ENCODE data around the gene NEUROG2.
"Not testable (repeated sequence)": the region's sequence is repeated elsewhere in the genome, so short reads cannot be mapped to it uniquely, and the experiment has no call there.

The NEUROG2 gene

DNA sequence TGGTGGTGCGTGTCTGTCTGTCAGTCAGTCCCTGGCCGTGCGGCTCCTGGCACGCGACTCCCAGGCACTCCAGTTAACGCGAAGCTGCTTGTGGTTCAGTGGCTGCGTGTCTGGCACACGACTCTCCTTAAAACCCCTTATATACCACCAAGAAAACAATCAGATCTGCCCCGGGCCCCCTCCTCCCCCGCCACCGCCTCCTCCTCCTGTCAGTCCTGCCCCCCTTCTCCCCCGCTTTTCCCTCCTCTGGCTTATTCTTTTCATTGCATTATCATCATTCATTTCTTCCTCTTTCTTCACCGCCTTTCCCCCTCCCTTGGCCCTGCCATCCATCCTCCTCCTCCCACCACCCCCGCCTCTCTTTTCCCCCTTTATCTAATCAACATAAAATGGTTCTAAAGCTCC, at the start of gene NEUROG2:
TSS of gene NEUROG2 (minus strand) at position 115 of the 405 bp plus-strand sequence. CDS start 705 bp downstream, outside the sequence.
- no peak for DNase-seq (ENCODE audit: low spot score)

GRCh38 chr4:112564706-112565270, 48.8 kb upstream of the NEUROG2 start:
- DNase-seq (ENCODE audit: low spot score): no peak

DNA sequence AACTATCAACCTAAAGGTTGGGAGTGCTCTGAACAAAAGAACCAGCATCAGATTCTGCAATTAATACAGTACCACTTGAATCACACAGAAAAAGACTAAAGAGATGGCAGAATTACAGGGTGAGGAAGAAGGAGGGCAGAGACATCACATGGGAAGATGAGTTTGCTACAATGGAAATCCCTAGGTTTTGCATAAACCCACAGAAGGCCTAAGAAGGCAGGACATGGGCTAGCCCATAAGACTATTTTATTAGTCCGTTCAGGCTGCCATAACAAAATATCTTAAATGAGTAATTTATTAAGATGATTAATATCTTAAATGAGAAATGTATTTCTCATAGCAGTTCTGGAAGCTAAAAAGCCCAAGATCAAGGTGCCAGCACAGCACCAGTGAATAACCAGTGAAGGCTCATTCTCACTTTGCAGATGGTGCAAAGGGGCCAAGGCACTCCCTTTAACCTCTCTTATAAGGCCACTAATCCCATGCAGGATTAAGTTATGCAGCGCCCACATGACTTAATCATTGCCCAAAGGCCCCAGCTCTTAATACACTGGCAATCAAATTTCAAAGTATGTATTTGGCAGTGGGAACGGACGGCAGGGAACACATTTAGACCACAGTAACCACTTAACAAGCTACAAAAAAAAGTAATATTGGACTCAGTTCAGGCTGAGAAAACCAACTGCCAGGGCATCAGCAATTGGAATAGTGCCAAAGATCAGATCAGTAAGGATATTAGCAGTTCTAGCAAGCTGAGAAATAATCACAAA, 47.6 kb upstream of the NEUROG2 start:
- DNase-seq (ENCODE audit: low spot score): no peak

- DNase-seq (ENCODE audit: low spot score): no peak
Measured at GRCh38 chr4:112562254-112562879, 46.4 kb upstream of the NEUROG2 start.

GRCh38 chr4:112560084-112560483, 44.1 kb upstream of the NEUROG2 start:
- no peak for DNase-seq (ENCODE audit: low spot score)

- DNase-seq (ENCODE audit: low spot score): no peak
Measured at GRCh38 chr4:112559053-112559452, 43.1 kb upstream of the NEUROG2 start.

- no peak for DNase-seq (ENCODE audit: low spot score)
Measured at GRCh38 chr4:112557676-112558411, 41.9 kb upstream of the NEUROG2 start.

GRCh38 chr4:112554271-112554670, 38.3 kb upstream of the NEUROG2 start:
- DNase-seq (ENCODE audit: low spot score): not testable (repeated sequence)

- no peak for DNase-seq (ENCODE audit: low spot score)
Measured at GRCh38 chr4:112552668-112553067, 36.7 kb upstream of the NEUROG2 start.

DNA sequence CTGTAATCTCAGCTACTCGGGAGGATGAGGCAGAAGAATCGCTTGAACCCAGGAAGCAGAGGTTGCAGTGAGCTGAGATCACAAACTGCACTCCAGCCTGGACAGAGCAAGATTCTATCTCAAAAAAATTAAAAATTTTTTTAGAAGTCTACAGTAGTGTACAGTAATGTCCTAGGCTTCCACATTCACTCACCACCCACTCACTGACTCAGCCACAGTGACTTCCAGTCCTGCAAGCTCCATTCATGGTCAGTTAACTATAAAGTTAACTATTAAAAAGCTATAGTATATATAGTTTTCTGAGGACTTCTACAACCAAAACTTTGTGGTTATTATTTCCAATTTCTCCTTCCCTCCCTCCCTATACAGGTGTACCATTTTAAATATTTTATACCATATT, 34.7 kb upstream of the NEUROG2 start:
- DNase-seq (ENCODE audit: low spot score): no peak

DNA sequence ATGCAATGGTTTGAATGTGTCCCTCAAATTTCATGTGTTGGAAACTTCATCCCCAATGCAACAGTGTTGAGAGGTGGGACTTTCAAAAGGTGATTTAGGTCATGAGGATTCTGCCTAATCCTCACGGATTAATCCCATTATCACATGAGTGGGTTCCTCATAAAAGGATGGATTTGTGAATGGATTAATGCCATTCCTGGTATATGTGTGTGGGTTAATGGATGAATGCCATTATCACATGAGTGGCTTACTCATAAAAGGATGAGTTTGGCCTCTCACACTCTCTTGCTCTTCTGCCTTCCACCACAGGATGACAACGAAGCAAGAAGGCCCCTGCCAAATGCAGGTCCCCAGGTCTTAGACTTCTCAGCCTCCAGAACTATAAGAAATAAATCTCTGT, 30.5 kb upstream of the NEUROG2 start:
- no peak for DNase-seq (ENCODE audit: low spot score)

DNA sequence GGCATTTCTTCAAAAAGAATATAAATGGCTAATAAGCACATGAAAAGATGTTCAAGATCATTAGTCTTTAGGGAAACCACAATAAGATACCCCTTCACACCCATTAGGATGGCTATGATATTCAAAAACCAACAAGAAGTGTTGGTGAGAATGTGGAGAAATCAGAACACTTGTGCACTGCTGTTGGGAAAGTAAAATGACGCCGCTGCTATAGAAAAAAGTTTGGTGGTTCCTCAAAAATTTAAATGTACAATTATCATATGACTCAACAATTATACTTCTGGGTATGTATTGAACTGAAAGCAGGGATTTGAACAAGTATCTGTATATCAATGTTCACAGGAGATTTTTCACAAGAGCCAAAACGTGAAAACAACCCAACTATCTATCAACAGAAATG, 29.4 kb upstream of the NEUROG2 start:
- DNase-seq (ENCODE audit: low spot score): no peak

- DNase-seq (ENCODE audit: low spot score): no peak
Measured at GRCh38 chr4:112540695-112541094, 24.7 kb upstream of the NEUROG2 start.

GRCh38 chr4:112536123-112536522, 20.1 kb upstream of the NEUROG2 start:
- no peak for DNase-seq (ENCODE audit: low spot score)

- DNase-seq (ENCODE audit: low spot score): no peak
Measured at GRCh38 chr4:112532267-112532666, 16.3 kb upstream of the NEUROG2 start.

DNA sequence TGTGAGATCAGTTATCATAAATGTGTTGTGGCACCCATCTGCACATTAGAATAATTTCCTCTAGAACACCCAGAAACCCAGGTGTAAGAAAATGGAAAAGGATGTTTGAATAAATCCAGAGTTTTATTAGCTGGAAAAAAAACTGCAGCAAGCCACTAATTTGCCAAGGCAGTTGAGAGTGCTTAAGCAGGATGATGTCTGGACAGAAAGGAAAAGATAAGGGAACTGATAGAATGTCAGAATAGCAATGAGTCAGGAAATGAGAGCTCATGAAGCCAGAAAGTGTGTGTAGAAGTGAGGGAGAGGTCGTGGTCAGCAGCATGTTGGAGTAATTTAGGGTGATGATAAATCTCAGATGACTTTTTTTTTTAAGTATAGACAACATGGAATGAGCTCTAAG, 15.2 kb upstream of the NEUROG2 start:
- DNase-seq (ENCODE audit: low spot score): no peak

GRCh38 chr4:112526061-112526460, 10.1 kb upstream of the NEUROG2 start:
- no peak for DNase-seq (ENCODE audit: low spot score)

DNA sequence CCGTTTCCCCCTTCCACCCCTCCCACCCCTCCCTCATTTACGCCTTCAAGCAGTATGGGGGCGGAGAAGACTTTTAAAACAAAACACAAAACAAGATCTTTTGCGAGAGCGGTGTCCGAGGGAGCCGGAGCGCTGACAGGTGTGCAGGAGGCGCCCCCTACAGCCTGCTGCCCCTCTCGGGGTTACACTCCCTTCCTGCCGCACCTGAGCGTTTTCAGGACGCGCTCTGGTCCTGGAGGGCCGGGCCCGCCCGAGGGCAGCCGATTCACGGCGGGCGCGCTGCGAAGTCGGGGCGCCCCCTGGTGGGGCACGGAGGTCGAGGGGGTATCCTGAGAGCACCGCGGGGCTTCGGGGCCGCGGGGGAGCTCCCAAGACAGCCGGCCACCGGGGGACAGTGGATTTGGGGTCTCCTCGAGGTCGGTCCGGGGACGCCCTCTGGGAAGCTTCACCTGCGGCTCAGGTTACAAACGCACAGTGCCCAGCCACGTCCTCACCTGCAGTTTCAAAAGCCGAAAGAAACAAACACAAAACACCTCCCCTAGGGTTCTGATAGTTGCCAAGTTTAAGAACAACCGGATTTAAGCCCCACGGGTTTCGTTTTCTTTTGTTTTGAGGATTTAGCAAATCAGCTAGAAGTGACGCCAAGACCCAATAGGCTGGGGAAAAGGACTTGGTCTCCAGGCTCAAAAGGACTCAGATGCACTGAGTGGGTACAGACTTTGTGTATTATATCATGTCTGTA, 8.0 kb upstream of the NEUROG2 start:
- DNase-seq (ENCODE audit: low spot score): peak; percentile 74

- DNase-seq (ENCODE audit: low spot score): peak; percentile 41
Measured at GRCh38 chr4:112523008-112523721, 7.2 kb upstream of the NEUROG2 start.

- not testable (repeated sequence) for DNase-seq (ENCODE audit: low spot score)
Measured at GRCh38 chr4:112522431-112522830, 6.5 kb upstream of the NEUROG2 start.

All from CD4-positive, alpha-beta T cell treated with Interleukin-2 at 100 ng/mL for 4 hours (primary cell).